Activated CD4-positive, alpha-beta T cell treated with anti-CD3 and anti-CD28 coated beads, Interleukin-2, amount 10 ng/mL, durations not matched to agents 24 days and 14 days (primary cell): ENCODE data around the gene CDC42BPA. TPM values are rescaled to one million over a fixed set of nuclear protein-coding genes. Genes with fewer than 3 reads are reported as not detected.
"Not testable (repeated sequence)": the region's sequence is repeated elsewhere in the genome, so short reads cannot be mapped to it uniquely, and the experiment has no call there.

Source experiments
- DNase-seq: peaks from one replicate; pipeline ENCODE4 v3.0.0; 2022
- H3K27ac Mint-ChIP-seq: one replicate; pipeline ENCODE4 v1.8.0; 2022; ENCODE audit warnings: mild to moderate bottlenecking, mixed read lengths
- H3K27me3 Mint-ChIP-seq: one replicate; pipeline ENCODE4 v1.8.0; 2022; ENCODE audit warnings: mixed read lengths
- H3K36me3 Mint-ChIP-seq: one replicate; pipeline ENCODE4 v1.8.0; 2022; ENCODE audit warnings: low read depth, mild to moderate bottlenecking, mixed read lengths
- H3K4me1 Mint-ChIP-seq: one replicate; pipeline ENCODE4 v1.8.0; 2021; ENCODE audit warnings: mixed read lengths
- H3K4me3 Mint-ChIP-seq: one replicate; pipeline ENCODE4 v1.8.0; 2022; ENCODE audit warnings: mild to moderate bottlenecking, moderate library complexity, mixed read lengths
- H3K9me3 Mint-ChIP-seq: one replicate; pipeline ENCODE4 v1.8.0; 2021; ENCODE audit warnings: mixed read lengths
- intact Hi-C: fragments of 100-400 bp; cut with micrococcal nuclease; formaldehyde crosslinking; loops from one replicate; pipeline ENCODE4 v1.15.1; 2023
- total RNA-seq: library from RNA; stranded (reverse); gene quantifications from 2 replicates; pipeline ENCODE4 v1.2.3, GENCODE V29; 2022

Gene CDC42BPA
- total RNA-seq, 1 donor from 2014 or later, result 1.2 TPM

DNA sequence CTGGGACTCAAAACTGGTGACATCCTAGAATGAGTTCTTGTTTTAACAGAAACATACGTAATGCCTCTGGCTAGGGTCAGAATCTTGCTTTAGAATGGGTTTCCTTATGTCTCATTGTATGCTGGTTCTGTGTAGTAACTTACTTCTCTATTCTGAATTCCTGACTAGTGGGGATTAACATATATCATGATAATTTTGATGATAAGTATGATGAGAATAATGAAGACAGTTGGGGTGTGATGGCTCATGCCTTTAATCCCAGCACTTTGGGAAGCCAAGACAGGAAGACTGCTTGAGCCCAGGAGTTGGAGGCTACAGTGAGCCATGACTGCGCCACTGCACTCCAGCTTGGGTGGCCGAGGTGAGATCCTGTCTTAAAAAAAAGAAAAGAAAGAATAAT, 31.7 kb upstream of the CDC42BPA start:
- no peaks in the 10 kb centered on the region for H3K27me3 Mint-ChIP-seq
- intact Hi-C loops, result no loop called here
- H3K4me1 Mint-ChIP-seq, result no peaks in the 10 kb centered on the region
- H3K4me3 Mint-ChIP-seq, result no peak overlapping the region
- H3K9me3 Mint-ChIP-seq, result no peaks in the 10 kb centered on the region
- no peaks in the 10 kb centered on the region for H3K36me3 Mint-ChIP-seq
- no peak overlapping the region for H3K27ac Mint-ChIP-seq
- DNase-seq, result no peak

DNA sequence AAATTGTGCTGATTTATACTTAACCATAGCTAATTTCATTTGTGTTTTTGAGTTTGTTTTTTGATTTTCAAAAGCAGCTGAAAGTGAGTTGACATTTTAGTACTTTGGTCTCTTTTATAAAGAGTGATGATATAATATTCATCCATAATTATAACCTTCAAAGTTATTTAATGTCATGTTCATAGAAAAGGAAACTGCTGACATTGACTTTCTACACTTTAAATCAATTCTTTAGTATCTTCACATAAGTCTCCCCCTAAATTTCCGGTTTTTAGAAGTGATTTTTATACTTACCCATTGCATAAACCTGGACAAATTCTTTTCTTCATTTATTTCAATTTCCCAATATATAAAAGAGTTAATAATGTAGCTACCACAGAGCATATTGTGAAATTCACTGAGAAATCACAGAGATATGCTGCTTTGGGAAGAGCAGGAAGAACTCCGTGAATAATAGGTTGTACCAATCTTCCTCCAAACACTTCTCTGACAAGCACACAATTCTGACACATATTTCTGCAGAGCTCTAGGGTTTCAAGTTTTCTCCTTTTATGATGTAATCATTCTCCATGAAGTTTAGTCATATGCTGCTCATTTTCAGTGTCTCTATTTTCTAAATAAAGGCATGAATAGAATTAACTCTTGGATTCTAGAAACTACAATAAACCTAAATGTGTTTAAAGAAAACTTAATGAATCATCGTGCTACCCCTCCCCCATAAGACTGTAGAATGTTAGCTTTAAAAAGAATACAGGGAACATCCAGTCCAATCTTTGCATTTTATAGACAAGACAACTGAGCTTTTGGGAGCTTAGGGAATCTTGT, 25.6 kb upstream of the CDC42BPA start:
- H3K4me1 Mint-ChIP-seq, result no peaks in the 10 kb centered on the region
- DNase-seq, result no peak

DNA sequence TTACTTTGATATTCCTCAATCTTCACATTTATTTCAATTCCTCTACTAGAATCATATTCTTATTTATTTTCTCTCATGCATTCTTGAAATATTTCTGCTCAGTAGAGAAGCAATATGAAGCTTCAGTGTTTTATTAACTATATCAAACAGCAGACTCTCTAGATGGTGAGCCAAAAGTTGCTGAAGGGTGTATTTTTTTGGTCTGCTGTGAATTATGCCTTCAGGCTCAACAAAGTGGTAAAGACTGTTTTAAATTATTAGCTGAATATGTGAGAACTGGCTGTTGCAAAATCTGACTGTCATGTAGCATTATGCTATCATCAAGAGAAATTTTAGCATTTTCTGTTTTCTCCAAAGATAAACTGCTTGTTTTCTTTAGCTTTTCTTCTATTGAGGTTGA, 24.9 kb upstream of the CDC42BPA start:
- intact Hi-C loops, result no loop called here
- Mint-ChIP-seq H3K27ac (no peak overlapping the region), H3K9me3 (no peaks in the 10 kb centered on the region), H3K27me3 (peaks cover 7% of the 10 kb centered on the region), H3K4me3 (no peak overlapping the region), H3K4me1 (no peaks in the 10 kb centered on the region), H3K36me3 (no peaks in the 10 kb centered on the region)
- DNase-seq, result no peak

More for the DNA sequence above, 25.6 kb upstream of the CDC42BPA start:
- no peaks in the 10 kb centered on the region for H3K36me3 Mint-ChIP-seq
- H3K9me3 Mint-ChIP-seq, result no peaks in the 10 kb centered on the region
- intact Hi-C loops, result no loop called here
- H3K27ac Mint-ChIP-seq, result no peak overlapping the region
- no peak overlapping the region for H3K4me3 Mint-ChIP-seq
- peaks cover 7% of the 10 kb centered on the region for H3K27me3 Mint-ChIP-seq

DNA sequence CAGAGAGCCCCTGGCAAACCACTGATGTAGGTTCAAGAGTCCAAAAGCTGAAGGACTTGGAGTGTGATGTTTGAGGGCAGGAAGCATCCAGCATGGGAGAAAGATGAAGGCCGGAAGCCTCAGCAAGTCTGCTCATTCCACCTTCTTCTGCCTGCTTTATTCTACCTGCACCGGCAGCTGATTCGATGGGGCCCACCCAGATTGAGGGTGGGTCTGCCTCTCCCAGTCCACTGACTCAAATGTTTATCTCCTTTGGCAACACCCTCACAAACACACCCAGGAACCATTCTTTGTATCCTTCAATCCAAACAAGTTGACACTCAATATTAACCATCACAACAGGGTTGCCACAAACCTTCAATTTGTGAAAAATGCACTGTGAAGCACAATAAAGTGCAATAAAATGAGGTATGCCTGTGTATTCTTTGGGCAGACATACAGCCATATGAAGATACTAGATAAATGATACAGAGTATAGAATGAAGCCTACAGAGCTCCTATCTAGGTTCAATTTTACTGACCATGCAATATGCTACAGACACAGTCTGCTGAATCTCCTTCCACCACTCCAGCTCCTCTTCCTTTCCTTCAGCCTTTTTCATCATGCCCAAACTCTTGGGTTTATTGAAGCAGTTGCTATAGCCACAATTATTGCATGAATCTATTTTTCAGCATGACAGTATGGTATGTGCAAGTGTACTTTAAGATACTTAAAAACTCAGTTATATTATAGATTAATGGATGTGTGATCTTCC, 24.0 kb upstream of the CDC42BPA start:
- Mint-ChIP-seq H3K27ac (no peak overlapping the region), H3K36me3 (no peaks in the 10 kb centered on the region), H3K9me3 (no peaks in the 10 kb centered on the region), H3K4me1 (no peaks in the 10 kb centered on the region), H3K4me3 (no peak overlapping the region), H3K27me3 (peaks cover 7% of the 10 kb centered on the region)
- intact Hi-C loops, result no loop called here
- no peak for DNase-seq

DNA sequence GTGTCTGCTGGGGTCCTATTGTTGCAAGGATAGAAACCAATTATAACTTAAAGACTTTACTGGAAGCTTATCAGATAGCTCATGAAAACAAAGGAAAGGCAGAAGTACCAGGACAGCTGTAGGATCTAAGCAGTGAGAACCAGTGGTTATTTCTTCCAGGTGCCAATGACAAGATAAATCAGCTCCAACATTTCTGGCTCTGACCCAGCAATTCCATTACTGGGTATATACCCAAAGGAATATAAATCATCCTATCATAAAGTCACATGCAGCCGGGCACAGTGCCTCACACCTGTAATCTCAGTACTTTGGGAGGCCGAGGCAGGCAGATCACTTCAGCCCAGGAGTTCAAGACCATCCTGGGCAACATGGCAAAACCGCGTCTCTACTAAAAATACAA, 17.8 kb upstream of the CDC42BPA start:
- H3K9me3 Mint-ChIP-seq, H3K27me3 Mint-ChIP-seq, H3K4me1 Mint-ChIP-seq, H3K27ac Mint-ChIP-seq, DNase-seq, intact Hi-C loops, H3K4me3 Mint-ChIP-seq, H3K36me3 Mint-ChIP-seq: not testable (repeated sequence)

DNA sequence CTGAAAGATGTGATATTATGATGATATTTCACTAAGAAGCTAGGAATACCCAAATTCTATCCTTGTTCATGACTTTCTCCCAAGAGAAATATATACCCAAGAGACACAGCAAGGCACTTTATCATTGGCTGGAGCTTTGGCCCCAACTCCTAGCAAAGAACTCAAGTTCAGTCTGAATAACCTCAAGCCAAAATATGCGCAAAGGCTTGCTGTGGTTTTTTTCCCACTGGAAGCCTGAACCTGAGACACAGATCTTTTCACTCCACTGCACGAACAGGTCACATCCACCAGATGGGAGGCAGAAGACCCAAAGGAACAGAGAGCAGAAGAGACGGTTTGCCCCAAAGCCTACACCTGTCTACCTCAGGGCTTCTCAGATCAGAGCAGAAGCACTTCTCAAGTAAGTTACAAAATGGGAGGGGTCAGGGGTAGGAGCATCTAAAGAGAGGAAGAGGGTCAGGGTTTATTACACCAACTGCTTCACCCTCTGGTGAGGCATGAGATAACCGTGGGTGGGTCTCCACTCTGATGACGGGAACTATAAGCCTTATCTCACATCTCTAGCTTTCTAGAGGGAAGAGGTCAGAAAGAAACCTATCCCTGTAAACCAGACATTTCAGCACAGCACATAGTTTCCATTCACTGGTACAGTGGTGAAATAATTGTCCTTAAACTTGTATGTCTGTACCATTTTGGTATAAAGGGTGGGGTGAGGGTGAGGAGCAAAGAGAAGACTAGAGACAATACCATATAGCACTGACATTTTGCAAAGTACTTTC, 17.1 kb upstream of the CDC42BPA start:
- Mint-ChIP-seq H3K4me1 (no peaks in the 10 kb centered on the region), H3K27ac (no peak overlapping the region), H3K4me3 (no peak overlapping the region), H3K9me3 (peaks cover 4% of the 10 kb centered on the region), H3K36me3 (no peaks in the 10 kb centered on the region), H3K27me3 (peaks cover 3% of the 10 kb centered on the region)
- no peak for DNase-seq
- intact Hi-C loops, result no loop called here

DNA sequence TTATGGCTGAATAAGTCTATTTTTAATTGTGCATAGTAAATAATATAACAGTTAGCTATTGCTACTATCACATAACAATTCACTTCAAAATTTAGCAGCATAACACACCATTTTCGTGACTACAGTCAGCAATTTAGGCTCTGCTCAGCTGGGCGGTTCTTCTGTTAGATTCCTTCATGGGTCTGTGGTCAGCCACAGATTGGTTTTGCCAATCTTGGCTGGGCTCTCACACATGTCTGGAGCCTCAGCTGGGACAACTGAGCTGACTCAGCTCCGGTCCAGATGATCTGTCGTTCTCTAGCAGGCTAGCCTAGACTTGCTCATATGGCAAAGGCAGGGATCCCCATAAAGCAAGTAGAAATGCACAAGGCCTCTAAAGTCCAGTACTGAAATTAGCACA, 15.1 kb upstream of the CDC42BPA start:
- Mint-ChIP-seq H3K27me3 (no peaks in the 10 kb centered on the region), H3K36me3 (no peaks in the 10 kb centered on the region), H3K4me1 (no peaks in the 10 kb centered on the region), H3K9me3 (peaks cover 4% of the 10 kb centered on the region), H3K27ac (no peak overlapping the region), H3K4me3 (no peak overlapping the region)
- DNase-seq, result no peak
- intact Hi-C loops, result no loop called here

DNA sequence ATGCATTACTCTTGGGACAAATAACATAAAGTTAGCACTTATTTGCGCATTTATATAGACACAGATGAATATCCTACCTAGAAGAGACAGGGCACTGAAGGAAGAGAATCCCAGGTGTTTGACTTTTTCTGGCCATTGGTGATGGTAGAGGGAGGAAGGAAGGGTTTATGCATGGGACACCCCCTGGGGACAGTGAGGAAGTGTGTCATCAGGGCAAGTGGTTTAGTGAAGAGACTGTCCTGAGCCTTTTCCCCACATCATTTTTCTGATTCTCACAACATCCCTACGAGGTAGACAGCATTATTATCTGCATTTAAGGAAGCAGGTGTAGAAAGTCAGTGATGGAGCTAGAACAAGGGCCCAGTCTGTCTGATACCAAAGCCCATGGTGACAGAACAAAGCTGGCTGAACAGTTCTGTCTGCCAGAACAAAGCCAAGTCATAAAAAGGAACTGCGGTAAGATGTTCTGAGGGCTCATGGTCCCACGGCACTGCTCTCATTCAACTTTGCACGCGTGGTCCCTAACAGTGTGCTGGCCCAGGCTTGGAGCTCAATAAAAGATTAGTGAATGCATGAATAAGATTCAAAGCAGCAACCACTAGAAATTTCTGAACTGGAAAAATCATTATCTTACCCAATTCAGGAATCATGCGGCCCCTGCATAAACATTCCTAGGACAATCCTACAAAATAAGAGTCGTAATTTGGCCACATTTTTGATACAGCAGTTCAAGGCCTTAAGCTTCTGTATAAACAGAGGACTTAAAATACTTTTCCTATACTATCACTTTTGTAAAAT, 12.2 kb upstream of the CDC42BPA start:
- H3K27ac Mint-ChIP-seq, result no peak overlapping the region
- DNase-seq, result no peak
- H3K9me3 Mint-ChIP-seq, result peaks cover 4% of the 10 kb centered on the region
- H3K4me3 Mint-ChIP-seq, result no peak overlapping the region
- H3K4me1 Mint-ChIP-seq, result no peaks in the 10 kb centered on the region
- no peaks in the 10 kb centered on the region for H3K27me3 Mint-ChIP-seq
- H3K36me3 Mint-ChIP-seq, result no peaks in the 10 kb centered on the region
- intact Hi-C loops, result no loop called here

DNA sequence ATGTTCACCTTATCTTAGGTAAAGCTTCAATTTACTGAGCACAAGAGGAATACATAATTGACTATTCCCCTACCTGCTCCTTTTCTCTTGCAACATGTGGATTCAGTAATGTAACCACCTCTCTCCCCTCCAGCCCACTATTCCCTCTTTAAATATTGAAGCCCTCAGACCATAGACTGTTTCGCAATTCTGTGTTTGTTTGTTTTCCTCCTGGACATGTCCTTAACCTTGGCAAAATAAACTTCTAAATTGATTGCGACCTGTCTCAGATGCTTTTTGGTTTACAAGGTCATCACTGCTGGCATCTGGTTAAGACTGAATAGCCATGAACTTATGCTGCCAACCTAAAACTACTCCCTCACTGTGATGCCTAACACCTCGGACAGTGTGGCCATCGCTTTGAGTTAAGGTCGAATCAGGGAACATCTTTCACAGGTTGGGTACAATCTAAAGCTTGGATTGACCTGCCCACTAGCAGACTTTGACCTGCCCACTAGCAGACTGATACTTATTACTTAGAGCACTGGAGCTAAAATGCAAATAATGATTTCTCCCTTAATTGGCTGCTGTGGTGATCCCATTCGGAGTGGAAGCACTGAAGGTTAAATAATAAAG, 10.2 kb upstream of the CDC42BPA start:
- peaks cover 1% of the 10 kb centered on the region for H3K27me3 Mint-ChIP-seq
- H3K4me3 Mint-ChIP-seq, result no peak overlapping the region
- no peak overlapping the region for H3K27ac Mint-ChIP-seq
- peaks cover 3% of the 10 kb centered on the region for H3K9me3 Mint-ChIP-seq
- intact Hi-C loops, result no loop called here
- no peak for DNase-seq
- H3K36me3 Mint-ChIP-seq, result no peaks in the 10 kb centered on the region
- H3K4me1 Mint-ChIP-seq, result no peaks in the 10 kb centered on the region

DNA sequence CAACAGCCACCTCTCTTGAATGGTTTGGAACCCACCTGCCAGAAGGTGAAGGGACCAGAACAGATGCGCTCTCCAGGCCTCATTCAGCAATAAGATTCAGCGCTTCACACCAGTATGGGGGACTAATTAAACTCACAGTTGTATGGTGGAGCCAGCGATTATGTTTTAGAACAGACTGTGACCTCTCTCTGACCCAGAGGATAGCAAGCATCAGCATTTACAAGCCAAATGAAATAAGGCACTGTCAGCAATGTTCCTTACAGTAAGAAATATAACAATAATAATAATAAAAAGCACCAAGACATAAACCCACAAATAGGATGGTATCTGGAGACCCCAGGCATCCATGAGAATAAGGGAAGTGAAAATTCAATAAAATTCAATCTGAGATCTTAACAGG, 6.9 kb upstream of the CDC42BPA start:
- no peak overlapping the region for H3K4me3 Mint-ChIP-seq
- DNase-seq, result no peak
- H3K27ac Mint-ChIP-seq, result no peak overlapping the region
- peaks cover 3% of the 10 kb centered on the region for H3K9me3 Mint-ChIP-seq
- intact Hi-C loops, result no loop called here
- H3K4me1 Mint-ChIP-seq, result peaks cover 6% of the 10 kb centered on the region
- no peaks in the 10 kb centered on the region for H3K36me3 Mint-ChIP-seq
- peaks cover 23% of the 10 kb centered on the region for H3K27me3 Mint-ChIP-seq

DNA sequence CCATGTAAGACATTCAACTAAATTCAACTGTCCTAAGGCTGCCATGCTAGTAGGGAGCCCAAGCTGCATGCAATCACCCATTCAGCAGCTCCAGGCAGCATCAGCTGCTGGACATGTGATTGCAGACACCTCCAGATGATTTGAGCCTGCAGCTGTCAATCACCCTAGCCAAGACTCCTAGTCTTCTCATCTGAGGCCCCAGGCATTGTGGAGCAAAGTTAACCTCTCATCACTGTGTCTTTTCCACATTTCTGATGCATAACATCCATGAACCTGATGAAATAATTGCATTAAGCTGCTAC, 5.6 kb upstream of the CDC42BPA start:
- peaks cover 3% of the 10 kb centered on the region for H3K9me3 Mint-ChIP-seq
- no peak overlapping the region for H3K4me3 Mint-ChIP-seq
- intact Hi-C loops, result no loop called here
- peaks cover 6% of the 10 kb centered on the region for H3K4me1 Mint-ChIP-seq
- DNase-seq, result no peak
- peaks cover 35% of the 10 kb centered on the region for H3K27me3 Mint-ChIP-seq
- H3K27ac Mint-ChIP-seq, result no peak overlapping the region
- H3K36me3 Mint-ChIP-seq, result no peaks in the 10 kb centered on the region

DNA sequence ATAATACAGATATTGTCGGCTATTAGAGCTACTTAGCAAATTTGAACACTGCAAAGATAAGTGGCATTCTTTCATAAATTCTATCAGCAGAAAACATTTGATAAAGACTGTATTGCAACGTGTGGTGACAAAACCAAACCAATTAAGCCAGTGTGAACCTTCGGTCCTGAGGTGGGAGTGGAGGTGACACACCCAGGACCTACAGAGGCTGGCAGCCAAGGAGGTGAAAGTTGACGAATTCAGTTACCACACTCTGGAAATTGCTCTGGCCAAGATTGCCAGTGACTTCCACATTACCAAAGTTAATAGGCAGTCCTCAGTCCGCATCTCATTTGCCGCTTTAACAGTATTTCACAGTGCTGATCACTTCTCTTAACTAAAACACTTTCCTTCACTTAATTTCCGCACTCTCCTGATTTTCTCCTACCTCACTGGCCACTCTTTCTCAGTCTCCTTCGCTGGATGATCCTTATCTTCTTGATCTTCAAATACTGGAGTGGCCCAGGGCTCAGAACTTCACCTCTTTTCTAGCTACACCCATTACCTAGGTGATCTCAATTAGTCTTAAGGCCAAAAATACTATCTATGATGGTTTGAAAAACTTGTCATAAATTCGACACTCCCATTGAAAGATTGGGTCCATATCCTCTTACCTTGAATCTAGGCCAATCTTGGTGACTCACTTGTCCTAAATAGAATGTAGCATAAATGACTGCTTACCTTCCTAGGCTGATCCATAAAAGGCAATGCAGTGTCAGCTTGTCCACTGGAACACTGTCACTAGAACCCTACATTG, 5.1 kb upstream of the CDC42BPA start:
- H3K36me3 Mint-ChIP-seq, result no peaks in the 10 kb centered on the region
- peaks cover 6% of the 10 kb centered on the region for H3K4me1 Mint-ChIP-seq
- H3K9me3 Mint-ChIP-seq, result peaks cover 3% of the 10 kb centered on the region
- H3K27ac Mint-ChIP-seq, result no peak overlapping the region
- peaks cover 38% of the 10 kb centered on the region for H3K27me3 Mint-ChIP-seq
- intact Hi-C loops, result no loop called here
- no peak for DNase-seq
- no peak overlapping the region for H3K4me3 Mint-ChIP-seq

DNA sequence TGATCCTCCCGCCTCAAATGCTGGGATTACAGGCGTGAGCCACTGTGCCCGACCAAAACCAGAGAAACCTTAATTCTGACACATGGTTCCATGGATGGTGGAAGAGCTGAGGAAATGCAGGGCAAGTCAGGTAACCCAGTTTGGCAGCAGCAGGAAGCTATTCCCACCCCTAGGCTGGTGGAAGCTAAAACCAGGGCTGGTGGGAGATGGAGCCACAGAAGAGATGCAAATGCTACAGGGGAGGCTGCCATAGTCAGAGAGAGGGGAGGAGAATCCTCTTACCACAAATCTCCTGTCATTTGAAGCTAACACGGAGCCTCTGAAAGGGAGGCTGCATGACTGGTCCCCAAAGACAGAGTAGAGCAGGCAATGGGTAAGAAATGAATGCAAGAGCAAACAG, 4.1 kb upstream of the CDC42BPA start:
- intact Hi-C loops, result no loop called here
- Mint-ChIP-seq H3K9me3 (peaks cover 3% of the 10 kb centered on the region), H3K4me3 (no peak overlapping the region), H3K27me3 (peaks cover 44% of the 10 kb centered on the region), H3K27ac (no peak overlapping the region), H3K36me3 (peaks cover 2% of the 10 kb centered on the region), H3K4me1 (peaks cover 9% of the 10 kb centered on the region)
- DNase-seq, result no peak
